ENCODE results near the gene PFKM.

PFKM gene

GRCh38 chr12:48119078-48119833 is at the start of gene PFKM:
TSS of gene PFKM (plus strand) at chr12:48119364. CDS start at chr12:48122775, 3,411 bp downstream.
- DNase-seq (ENCODE audit: low spot score): peak; percentile 73
- FAIRE-seq: peak; percentile 73

DNA sequence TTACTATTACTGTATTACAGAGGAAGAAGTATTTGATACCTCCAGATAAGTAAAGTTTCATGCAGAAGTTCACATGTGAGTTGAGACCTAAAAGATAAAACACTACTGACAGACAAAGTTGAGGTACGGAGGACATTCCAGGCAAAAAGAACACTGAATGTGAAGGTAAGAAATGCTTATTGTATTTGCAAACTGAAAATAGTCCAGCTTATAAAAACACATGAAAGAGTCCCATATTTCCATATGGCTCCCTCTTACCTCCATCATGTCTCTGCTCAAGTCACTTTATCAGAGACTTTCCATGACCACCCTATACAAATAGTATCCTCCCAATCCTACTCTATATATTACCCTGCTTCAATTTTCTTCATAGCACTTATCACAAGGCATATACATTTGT is 49.1 kb upstream of the PFKM start:
- no peak for DNase-seq (ENCODE audit: low spot score)
- FAIRE-seq: no peak

DNA sequence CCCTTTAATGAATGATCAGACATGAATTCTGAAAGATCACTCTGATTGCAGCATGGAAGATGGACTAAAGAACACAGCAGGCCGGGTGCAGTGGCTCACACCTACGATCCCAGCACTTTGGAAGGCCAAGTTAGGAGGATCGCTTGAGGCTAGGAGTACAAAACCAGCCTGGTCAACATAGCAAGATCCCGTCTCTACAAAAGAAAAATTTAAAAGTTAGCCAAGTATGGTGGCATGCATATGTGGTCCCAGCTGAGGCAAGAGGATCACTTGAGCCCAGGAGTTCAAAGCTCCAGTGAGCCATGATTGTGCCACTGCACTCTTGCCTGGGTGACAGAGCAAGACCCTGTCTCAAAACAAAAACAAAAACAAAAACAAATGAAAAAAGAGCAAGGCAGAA is 48.4 kb upstream of the PFKM start:
- FAIRE-seq: no peak
- DNase-seq (ENCODE audit: low spot score): no peak

GRCh38 chr12:48071808-48072207 is 47.4 kb upstream of the PFKM start:
- DNase-seq (ENCODE audit: low spot score) (no peak), FAIRE-seq (no peak)

DNA sequence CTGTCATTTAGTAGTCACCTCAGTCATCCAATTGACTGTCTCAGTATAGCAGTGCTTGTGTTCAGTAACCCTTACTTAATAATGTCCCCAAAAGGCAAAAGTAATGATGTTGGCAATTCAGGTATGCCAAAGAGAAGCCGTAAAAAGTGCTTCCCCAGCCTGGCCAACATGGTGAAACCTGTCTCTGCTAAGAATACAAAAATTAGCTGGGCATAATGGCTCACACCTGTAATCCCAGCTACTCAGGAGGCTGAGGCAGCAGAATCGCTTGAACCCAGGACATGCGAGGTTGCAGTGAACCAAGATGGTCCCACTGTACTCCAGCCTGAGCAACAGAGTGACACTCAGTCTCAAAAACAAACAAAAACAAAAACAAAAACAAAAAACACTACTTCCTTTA is 46.9 kb upstream of the PFKM start:
- DNase-seq (ENCODE audit: low spot score) (no peak), FAIRE-seq (no peak)

DNA sequence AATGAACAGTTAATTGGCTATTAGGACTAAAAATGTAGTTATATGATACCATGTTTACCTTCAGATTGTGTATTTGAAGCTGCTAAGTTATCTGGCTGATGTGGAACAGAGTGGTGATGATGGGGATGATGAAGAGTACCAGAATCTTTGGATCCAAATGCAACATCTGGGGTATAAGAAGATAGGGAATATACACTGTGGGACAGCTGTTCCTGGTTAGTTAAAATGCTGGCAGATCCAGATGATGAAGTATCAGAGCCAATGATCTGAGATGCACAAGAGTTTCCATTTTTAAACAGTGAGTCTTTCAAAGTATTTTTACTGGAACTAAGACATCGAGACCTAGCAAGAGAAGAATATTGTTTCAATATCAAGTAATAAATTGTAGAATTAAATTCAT is 44.9 kb upstream of the PFKM start:
- no peak for FAIRE-seq
- no peak for DNase-seq (ENCODE audit: low spot score)

DNA sequence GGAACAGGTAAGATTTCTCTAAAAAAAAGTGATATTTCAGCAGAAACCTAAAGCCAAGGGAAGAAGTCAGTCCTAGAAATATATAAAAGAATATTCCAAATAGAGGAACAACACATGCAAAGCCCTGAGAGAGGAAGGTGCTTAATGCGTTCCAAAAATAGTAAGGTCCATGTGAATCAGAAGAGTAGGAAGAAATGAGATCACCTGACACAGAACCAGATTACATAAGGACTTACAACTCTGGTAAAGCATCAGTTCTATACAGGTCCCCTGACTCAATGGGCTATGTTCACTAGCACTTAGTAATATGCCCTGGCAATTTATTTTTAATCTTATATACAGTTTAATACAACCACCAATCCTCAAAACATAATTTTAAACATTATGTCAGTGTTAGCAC is 43.3 kb upstream of the PFKM start:
- FAIRE-seq (no peak), DNase-seq (ENCODE audit: low spot score) (no peak)

DNA sequence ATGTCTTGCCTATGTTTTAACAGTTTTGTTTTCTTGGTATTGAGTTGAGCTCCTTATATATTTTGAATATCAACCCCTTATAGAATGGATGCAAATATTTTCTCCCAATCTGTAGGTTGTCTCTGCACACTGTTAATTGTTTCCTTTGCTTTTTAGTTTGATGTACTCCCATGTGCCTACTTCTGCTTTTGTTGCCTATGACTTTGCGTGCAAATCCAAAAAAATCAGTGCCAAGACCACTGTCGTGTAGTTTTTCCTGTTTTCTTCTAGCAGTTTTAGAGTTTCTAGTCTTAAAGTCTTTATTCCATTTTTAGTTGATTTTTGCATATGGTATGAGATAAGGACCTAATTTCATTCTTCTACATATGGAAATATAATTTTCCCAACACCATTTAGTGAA is 42.1 kb upstream of the PFKM start:
- FAIRE-seq (no peak), DNase-seq (ENCODE audit: low spot score) (no peak)

DNA sequence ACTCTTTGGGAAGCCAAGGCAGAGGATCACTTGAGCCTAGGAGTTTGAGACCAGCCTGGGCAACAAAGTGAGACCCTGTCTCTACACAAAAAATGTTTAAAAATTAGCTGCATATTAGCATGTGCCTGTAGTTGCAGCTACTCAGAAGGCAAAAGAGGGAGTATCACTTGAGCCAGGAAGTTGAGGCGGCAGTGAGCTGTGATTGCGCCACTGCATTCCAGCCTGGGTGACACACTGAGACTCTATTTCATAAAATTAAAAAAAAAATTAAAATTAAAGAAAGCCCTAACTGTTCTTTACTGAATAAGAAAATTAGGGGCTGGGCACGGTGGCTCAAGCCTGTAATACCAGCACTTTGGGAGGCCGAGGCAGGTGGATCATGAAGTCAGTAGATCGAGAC is 40.3 kb upstream of the PFKM start:
- no peak for FAIRE-seq
- DNase-seq (ENCODE audit: low spot score): no peak

DNA sequence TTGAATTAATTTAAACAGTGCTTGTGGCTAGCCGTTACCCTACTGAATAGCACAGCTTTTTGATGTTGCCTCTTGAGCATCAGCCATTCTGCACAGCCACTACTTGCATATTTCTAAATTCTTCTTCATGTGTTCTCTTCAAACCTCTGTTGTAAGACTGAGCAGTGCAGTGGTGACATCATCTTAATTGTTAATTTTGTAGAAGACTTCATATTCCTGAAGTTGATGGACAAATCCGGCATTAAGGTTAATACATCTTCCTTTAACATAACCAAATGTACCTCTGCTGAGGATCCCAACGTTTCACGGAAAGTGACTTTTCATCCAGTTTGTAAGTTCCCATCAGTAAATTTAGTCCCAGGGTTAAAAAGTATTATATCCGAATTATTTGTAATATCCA is 38.9 kb upstream of the PFKM start:
- DNase-seq (ENCODE audit: low spot score) (no peak), FAIRE-seq (no peak)

DNA sequence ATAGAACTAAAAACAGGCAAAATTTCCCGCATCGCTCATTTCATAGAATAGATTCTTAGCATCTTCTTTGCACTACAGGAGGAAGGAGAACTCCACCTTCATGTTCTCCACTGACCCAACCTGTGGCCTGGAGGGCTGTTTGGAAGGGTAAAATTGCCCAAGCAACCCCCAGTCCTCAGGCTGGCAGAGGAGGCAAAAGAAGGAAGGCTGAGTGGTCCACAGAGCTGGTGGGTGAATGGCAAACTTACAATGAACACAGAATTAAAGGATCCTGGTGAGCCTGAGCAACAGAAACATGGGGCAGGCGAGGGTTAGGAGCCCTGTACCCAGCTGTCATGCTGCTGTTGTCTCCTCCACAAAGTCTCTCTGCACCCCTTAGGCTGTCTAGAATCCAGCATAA is 38.3 kb upstream of the PFKM start:
- FAIRE-seq: no peak

DNA sequence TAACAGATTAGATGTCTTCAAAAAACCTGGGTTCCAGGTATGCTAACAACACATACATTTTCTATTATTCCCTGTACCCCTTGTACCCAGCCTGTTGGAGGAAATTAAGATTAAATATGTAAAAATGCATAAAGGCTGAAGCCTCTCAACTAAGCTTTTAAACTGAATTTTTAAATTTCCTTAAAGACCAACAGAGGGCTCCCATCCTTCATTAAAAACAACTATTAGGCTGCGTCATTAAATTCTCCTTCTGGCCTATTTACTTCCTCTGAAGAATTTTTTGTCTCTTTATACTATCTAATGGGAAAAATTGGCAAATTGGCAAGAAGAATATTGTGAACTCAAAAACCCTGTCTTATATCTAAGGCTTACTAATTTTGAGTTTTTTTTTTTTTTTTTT is 35.1 kb upstream of the PFKM start:
- FAIRE-seq: no peak
- DNase-seq (ENCODE audit: low spot score): no peak

More for the DNA sequence above, 38.3 kb upstream of the PFKM start:
- no peak for DNase-seq (ENCODE audit: low spot score)

DNA sequence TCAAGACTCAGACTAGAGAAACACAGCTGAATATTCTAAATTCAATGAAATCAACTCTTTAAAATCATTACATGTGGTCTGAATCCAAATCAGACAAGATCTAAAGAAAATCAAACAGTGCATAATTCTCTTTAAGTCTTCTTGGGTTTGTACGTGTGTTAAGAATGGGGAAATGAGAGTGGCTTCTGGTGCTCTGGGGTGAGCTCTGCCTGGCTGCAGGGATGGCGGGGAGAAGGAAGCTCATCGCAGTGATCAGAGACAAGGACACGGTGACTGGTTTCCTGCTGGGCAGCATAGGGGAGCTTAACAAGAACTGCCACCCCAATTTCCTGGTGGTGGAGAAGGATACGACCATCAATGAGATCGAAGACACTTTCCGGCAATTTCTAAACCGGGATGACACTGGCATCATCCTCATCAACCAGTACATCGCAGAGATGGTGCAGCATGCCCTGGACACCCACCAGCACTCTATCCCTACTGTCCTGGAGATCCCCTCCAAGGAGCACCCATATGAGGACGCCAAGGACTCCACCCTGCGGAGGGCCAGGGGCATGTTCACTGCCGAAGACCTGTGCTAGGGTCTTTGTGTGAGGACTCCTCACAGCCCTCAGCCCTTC is 34.2 kb upstream of the PFKM start:
- DNase-seq (ENCODE audit: low spot score) (no peak), FAIRE-seq (no peak)

GRCh38 chr12:48086327-48086726 is 32.8 kb upstream of the PFKM start:
- FAIRE-seq (no peak), DNase-seq (ENCODE audit: low spot score) (no peak)

DNA sequence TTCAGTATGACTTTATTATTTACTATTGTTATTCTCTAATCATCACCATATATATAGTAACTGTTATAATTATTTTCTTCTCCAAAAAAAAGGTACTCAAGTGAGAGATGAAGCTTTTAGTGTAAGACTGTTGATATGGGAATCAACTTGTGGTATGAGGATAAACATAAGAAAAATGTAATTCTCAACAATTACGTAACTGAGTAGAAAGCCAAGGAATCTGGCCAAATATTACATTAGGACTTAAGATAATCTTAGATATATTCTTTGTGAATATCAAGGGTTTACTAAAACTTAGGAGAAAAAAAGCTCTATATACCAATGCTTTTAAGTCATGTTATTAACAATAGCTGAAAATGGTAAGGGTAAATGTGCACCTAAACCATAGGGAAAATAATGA is 26.6 kb upstream of the PFKM start:
- no peak for FAIRE-seq
- DNase-seq (ENCODE audit: low spot score): no peak

DNA sequence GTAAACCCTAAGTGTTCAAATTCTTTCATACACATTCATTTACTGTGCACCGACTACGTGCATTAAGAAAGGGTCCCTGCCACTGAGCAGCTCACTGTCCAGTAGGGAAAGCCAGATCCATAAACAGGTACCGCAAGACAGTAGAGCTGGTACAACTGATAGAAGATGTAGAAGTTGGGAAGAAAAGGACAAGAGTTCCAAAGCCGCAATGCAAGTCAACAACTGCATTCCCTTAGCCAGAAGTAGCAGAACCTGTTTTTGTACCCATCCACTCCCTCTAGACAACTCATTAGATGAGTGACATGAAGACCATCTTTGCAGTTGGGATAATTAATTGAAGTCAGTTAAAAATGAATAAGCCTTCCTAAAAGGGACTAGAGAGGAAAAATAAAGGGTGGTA is 14.6 kb upstream of the PFKM start:
- FAIRE-seq (no peak), DNase-seq (ENCODE audit: low spot score) (no peak)

DNA sequence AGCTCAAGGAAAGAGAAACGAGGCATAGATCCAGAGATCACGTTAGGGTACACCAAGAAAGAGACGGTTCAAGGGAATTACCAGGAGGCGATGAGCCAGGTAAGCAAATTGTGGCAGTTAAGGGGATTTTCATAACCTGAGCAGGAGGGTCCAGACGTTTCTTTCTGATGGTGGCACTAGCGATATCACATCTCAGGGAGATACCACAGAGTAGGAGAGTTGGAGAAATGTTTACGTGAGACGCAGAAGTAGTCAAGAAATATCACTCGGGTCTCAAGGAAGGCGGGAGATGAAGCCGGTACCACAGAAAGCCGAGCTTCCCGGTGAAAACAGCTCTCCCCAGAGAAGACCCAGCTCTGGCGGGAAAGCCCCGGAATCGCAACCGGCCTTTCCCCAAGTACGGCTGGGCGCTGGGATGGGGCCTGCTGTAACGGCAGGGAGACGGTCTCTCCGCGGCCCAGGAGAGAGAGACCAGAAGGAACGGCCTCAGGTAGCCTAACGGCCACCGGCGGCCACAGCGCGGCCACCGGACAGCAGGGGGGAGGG is 13.8 kb upstream of the PFKM start:
- FAIRE-seq (no peak), DNase-seq (ENCODE audit: low spot score) (no peak)

GRCh38 chr12:48105867-48106680 is 13.1 kb upstream of the PFKM start, which contains the start of gene SENP1:
TSS of gene SENP1 (minus strand) at chr12:48106079. CDS start at chr12:48101472, 4,607 bp downstream.
- FAIRE-seq (no peak), DNase-seq (ENCODE audit: low spot score) (peak; percentile 72)

- FAIRE-seq (no peak), DNase-seq (ENCODE audit: low spot score) (no peak)
These were observed 12.2 kb upstream of the PFKM start for GRCh38 chr12:48106681-48107613.

- FAIRE-seq: no peak
- DNase-seq (ENCODE audit: low spot score): no peak
These were observed 9.7 kb upstream of the PFKM start for GRCh38 chr12:48109424-48109823.
